Activated T-cell treated with anti-CD3 and anti-CD28 coated beads, Interleukin-2, amount 50 U/mL, for 72 hours (primary cell): ENCODE results near the gene HNRNPUL2. TPM values are rescaled to one million over a fixed set of nuclear protein-coding genes. Genes with fewer than 3 reads are reported as not detected.
A peak's percentile ranks its signal among the peaks of the same experiment; 100 is the strongest.
"Not testable (repeated sequence)": the region's sequence is repeated elsewhere in the genome, so short reads cannot be mapped to it uniquely, and the experiment has no call there.

Source experiments
- ATAC-seq, 2 donors: fragments of 150-1000 bp; cut with Tn5 transposase; replicated peaks in 1 of 2; 2 replicates each; pipeline ENCODE4 v1.10.0; 2021; ENCODE audit warnings: moderate library complexity in 2 of 2, mild to moderate bottlenecking in 1 of 2
- DNase-seq, 2 donors: peaks; one replicate each; pipeline ENCODE4 v3.0.0; 2021 to 2022; ENCODE audit warnings: mixed read lengths in 1 of 2
- H3K27ac Mint-ChIP-seq: one replicate; pipeline ENCODE4 v1.8.0; 2022; ENCODE audit warnings: mild to moderate bottlenecking, moderate library complexity, mixed read lengths
- H3K27me3 Mint-ChIP-seq: one replicate; pipeline ENCODE4 v1.8.0; 2022; ENCODE audit warnings: low read depth, mixed read lengths
- H3K36me3 Mint-ChIP-seq, 2 donors: one replicate each; pipeline ENCODE4 v1.8.0; 2022; ENCODE audit warnings: mixed read lengths in 2 of 2, mild to moderate bottlenecking in 1 of 2; ENCODE audit not compliant: insufficient read depth in 2 of 2
- H3K4me1 Mint-ChIP-seq: one replicate; pipeline ENCODE4 v1.8.0; 2022; ENCODE audit warnings: low read depth, mixed read lengths
- H3K4me3 Mint-ChIP-seq, 2 donors: one replicate each; pipeline ENCODE4 v1.8.0; 2022; ENCODE audit warnings: mild to moderate bottlenecking in 2 of 2, mixed read lengths in 2 of 2, moderate library complexity in 2 of 2
- H3K9me3 Mint-ChIP-seq, 2 donors: one replicate each; pipeline ENCODE4 v1.8.0; 2022; ENCODE audit warnings: mixed read lengths in 2 of 2
- total RNA-seq, 2 donors: library from RNA; stranded (reverse); gene quantifications; one replicate each; pipeline ENCODE4 v1.2.3, GENCODE V29; 2022

HNRNPUL2 gene
- total RNA-seq, 2 donors from 2014 or later, result 56.7 to 66.8 TPM

- ATAC-seq, H3K9me3 Mint-ChIP-seq, H3K4me3 Mint-ChIP-seq, H3K27me3 Mint-ChIP-seq, DNase-seq, H3K36me3 Mint-ChIP-seq: not testable (repeated sequence)
- Mint-ChIP-seq H3K27ac (peak overlapping the region; percentile 63), H3K4me1 (peaks cover 32% of the 10 kb centered on the region)
Measured at GRCh38 chr11:62749931-62750330, 22.7 kb upstream of the HNRNPUL2 start.

GRCh38 chr11:62747475-62748160, 20.4 kb upstream of the HNRNPUL2 start:
- no peak overlapping the region for H3K4me3 Mint-ChIP-seq
- peaks cover 0 to 2% of the 10 kb centered on the region in 2 donors for H3K36me3 Mint-ChIP-seq
- H3K27me3 Mint-ChIP-seq, result no peaks in the 10 kb centered on the region
- peak overlapping the region; percentile 70 for H3K27ac Mint-ChIP-seq
- no peak for ATAC-seq
- no peaks in the 10 kb centered on the region for H3K9me3 Mint-ChIP-seq
- no peak for DNase-seq
- peaks cover 21% of the 10 kb centered on the region for H3K4me1 Mint-ChIP-seq

GRCh38 chr11:62737196-62737595, 9.9 kb upstream of the HNRNPUL2 start:
- DNase-seq, result no peak
- no peaks in the 10 kb centered on the region for H3K27me3 Mint-ChIP-seq
- no peak for ATAC-seq
- peaks cover 3 to 14% of the 10 kb centered on the region in 2 donors for H3K36me3 Mint-ChIP-seq
- H3K4me3 Mint-ChIP-seq, result no peak overlapping the region
- no peak overlapping the region for H3K27ac Mint-ChIP-seq
- no peaks in the 10 kb centered on the region for H3K9me3 Mint-ChIP-seq
- peaks cover 12% of the 10 kb centered on the region for H3K4me1 Mint-ChIP-seq

- H3K9me3 Mint-ChIP-seq, result no peaks in the 10 kb centered on the region
- ATAC-seq (no peak), DNase-seq (no peak)
- peaks cover 30% of the 10 kb centered on the region for H3K4me1 Mint-ChIP-seq
- no peaks in the 10 kb centered on the region for H3K27me3 Mint-ChIP-seq
- H3K4me3 Mint-ChIP-seq, result no peak overlapping the region
- H3K36me3 Mint-ChIP-seq, result peaks cover 7 to 12% of the 10 kb centered on the region in 2 donors
- H3K27ac Mint-ChIP-seq, result peak overlapping the region; percentile 75
Measured at GRCh38 chr11:62732830-62733229, 5.6 kb upstream of the HNRNPUL2 start.

- not testable (repeated sequence) for H3K27me3 Mint-ChIP-seq, H3K9me3 Mint-ChIP-seq, DNase-seq, ATAC-seq
- peaks cover 18 to 19% of the 10 kb centered on the region in 2 donors for H3K36me3 Mint-ChIP-seq
- H3K4me1 Mint-ChIP-seq, result peaks cover 37% of the 10 kb centered on the region
- H3K27ac Mint-ChIP-seq, result peak overlapping the region; percentile 80
- peak overlapping the region; percentile 88 to 96 for H3K4me3 Mint-ChIP-seq
Measured at GRCh38 chr11:62730076-62730475, 2.8 kb upstream of the HNRNPUL2 start.

- H3K4me1 Mint-ChIP-seq, result peaks cover 54% of the 10 kb centered on the region
- peak within 1 kb of the TSS; percentile 84 for H3K27ac Mint-ChIP-seq
- peak; percentile 31 to 37 for ATAC-seq
Measured at GRCh38 chr11:62728171-62728988, 1.1 kb upstream of the HNRNPUL2 start, which contains the start of gene TTC9C. TSS of gene TTC9C (plus strand) at chr11:62728486. CDS start at chr11:62728849, 363 bp downstream.

GRCh38 chr11:62727872-62728170, 564 bp upstream of the HNRNPUL2 start:
- Mint-ChIP-seq H3K36me3 (peaks cover 23 to 24% of the 10 kb centered on the region in 2 donors), H3K27ac (peak overlapping the region; percentile 84), H3K4me1 (peaks cover 53% of the 10 kb centered on the region), H3K27me3 (no peaks in the 10 kb centered on the region), H3K9me3 (no peaks in the 10 kb centered on the region), H3K4me3 (peak overlapping the region; percentile 96 to 98)
- DNase-seq (peak; percentile 84 to 90), ATAC-seq (peak; percentile 62 to 64)

More at GRCh38 chr11:62728171-62728988, 1.1 kb upstream of the HNRNPUL2 start, which contains the start of gene TTC9C:
- DNase-seq, result peak; percentile 84
- H3K9me3 Mint-ChIP-seq, result no peaks in the 10 kb centered on the region
- peak within 1 kb of the TSS; percentile 96 to 98 for H3K4me3 Mint-ChIP-seq
- H3K27me3 Mint-ChIP-seq, result no peaks in the 10 kb centered on the region
- H3K36me3 Mint-ChIP-seq, result peaks cover 24 to 29% of the 10 kb centered on the region in 2 donors

- Mint-ChIP-seq H3K27ac (peak overlapping the region; percentile 84), H3K4me1 (peaks cover 51% of the 10 kb centered on the region), H3K9me3 (no peaks in the 10 kb centered on the region), H3K36me3 (peaks cover 31 to 33% of the 10 kb centered on the region in 2 donors), H3K27me3 (no peaks in the 10 kb centered on the region), H3K4me3 (peak overlapping the region; percentile 96 to 98)
- DNase-seq, result no peak
- ATAC-seq, result no peak
Measured at GRCh38 chr11:62726915-62727164, 417 bp downstream of the HNRNPUL2 start.

GRCh38 chr11:62726156-62726914, 922 bp downstream of the HNRNPUL2 start:
- H3K27me3 Mint-ChIP-seq, result no peaks in the 10 kb centered on the region
- H3K36me3 Mint-ChIP-seq, result peaks cover 34 to 38% of the 10 kb centered on the region in 2 donors
- DNase-seq (no peak), ATAC-seq (no peak)
- H3K4me3 Mint-ChIP-seq, result peak overlapping the region; percentile 96 to 98
- peak overlapping the region; percentile 97 for H3K27ac Mint-ChIP-seq
- H3K9me3 Mint-ChIP-seq, result no peaks in the 10 kb centered on the region
- peaks cover 52% of the 10 kb centered on the region for H3K4me1 Mint-ChIP-seq

- Mint-ChIP-seq H3K4me3 (peak overlapping the region; percentile 96 to 98), H3K27ac (peak overlapping the region; percentile 97), H3K36me3 (peaks cover 34 to 42% of the 10 kb centered on the region in 2 donors), H3K4me1 (peaks cover 54% of the 10 kb centered on the region), H3K27me3 (no peaks in the 10 kb centered on the region), H3K9me3 (no peaks in the 10 kb centered on the region)
- ATAC-seq (no peak), DNase-seq (no peak)
Measured at GRCh38 chr11:62725646-62726045, 1.6 kb downstream of the HNRNPUL2 start.

GRCh38 chr11:62724171-62724570, 3.1 kb downstream of the HNRNPUL2 start:
- H3K36me3 Mint-ChIP-seq, result peaks cover 40 to 51% of the 10 kb centered on the region in 2 donors
- DNase-seq, result no peak
- H3K4me1 Mint-ChIP-seq, result peaks cover 55% of the 10 kb centered on the region
- peak overlapping the region; percentile 96 to 98 for H3K4me3 Mint-ChIP-seq
- no peaks in the 10 kb centered on the region for H3K27me3 Mint-ChIP-seq
- ATAC-seq, result no peak
- H3K9me3 Mint-ChIP-seq, result no peaks in the 10 kb centered on the region
- H3K27ac Mint-ChIP-seq, result peak overlapping the region; percentile 97

- peaks cover 35 to 59% of the 10 kb centered on the region in 2 donors for H3K36me3 Mint-ChIP-seq
- DNase-seq (no peak), ATAC-seq (no peak)
- no peaks in the 10 kb centered on the region for H3K27me3 Mint-ChIP-seq
- H3K4me1 Mint-ChIP-seq, result peaks cover 64% of the 10 kb centered on the region
- H3K9me3 Mint-ChIP-seq, result no peaks in the 10 kb centered on the region
- H3K4me3 Mint-ChIP-seq, result no peak overlapping the region
- H3K27ac Mint-ChIP-seq, result peak overlapping the region; percentile 80
Measured at GRCh38 chr11:62721994-62722393, 5.3 kb downstream of the HNRNPUL2 start.
